HS-5 (cell line): ENCODE measurements around the gene SPTBN4.
"Not testable (repeated sequence)": the region's sequence is repeated elsewhere in the genome, so short reads cannot be mapped to it uniquely, and the experiment has no call there.

Experiments used
- DNase-seq: peaks from one replicate; pipeline ENCODE4 v3.0.0-alpha.2; 2012; ENCODE audit warnings: low read depth

SPTBN4 gene

GRCh38 chr19:40507892-40508291, 41.1 kb downstream of the SPTBN4 start:
- no peak for DNase-seq

DNA sequence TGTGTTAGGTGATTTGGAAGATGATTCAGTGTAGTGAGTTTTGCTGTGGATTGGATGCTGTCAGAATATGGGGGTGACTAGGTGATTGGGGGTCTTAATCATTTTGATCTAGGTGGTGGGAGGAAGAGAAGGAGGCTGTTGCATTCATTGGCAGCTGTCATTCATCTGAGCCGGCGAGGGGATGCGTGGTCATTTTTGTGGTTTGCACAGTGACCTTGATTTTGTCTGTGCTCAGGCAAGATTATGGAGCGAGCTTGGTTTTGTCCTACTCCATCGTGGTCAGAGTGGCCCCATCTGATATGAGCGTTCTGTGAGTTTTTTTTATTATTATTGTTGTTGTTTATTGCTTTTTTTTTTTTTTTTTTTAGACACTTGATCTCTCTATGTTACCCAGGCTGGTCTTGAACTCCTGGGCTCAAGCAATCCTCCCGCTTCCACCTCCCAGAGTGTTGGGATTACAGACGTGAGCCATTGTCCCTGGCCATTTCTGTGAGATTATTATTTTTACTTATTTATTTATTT, 42.0 kb downstream of the SPTBN4 start:
- no peak for DNase-seq

- DNase-seq = peak; percentile 53
Observed at GRCh38 chr19:40510526-40511115, 43.8 kb downstream of the SPTBN4 start.

DNA sequence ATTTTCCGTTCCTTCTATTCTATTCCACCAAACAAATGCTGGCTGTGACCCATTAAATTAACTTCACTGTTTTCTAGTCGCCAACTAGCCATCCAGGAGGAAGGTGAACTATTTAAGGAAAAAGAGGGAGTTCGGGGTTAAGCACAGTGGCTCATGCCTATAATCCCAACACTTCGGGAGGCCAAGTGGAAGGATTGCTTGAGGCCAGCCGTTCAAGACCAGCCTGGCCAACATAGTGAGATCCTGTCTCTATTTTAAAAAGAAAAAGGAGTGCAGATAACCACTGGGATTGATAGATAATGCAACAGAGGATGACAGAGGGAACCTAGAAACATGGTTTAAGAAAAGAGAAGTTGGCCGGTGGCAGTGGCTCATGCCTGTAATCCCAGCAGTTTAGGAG, 44.7 kb downstream of the SPTBN4 start:
- no peak for DNase-seq

DNA sequence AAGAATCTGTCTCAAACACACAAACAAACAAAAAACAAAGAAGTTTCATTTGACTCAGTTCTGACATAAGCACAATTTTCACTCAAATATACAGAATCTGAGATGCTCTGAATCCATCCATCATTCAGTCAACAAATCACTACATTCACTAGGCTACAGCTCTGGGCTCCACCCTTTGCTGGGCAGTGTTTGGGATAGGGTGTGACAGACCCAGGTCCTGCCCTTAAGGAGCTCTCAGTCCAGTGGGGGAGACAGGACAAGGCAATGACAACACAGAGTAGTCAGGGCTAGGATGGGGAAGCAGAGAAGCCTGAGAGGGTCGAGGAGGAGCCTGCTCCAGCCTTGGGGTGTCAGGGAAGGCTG, 45.3 kb downstream of the SPTBN4 start:
- DNase-seq = no peak

DNA sequence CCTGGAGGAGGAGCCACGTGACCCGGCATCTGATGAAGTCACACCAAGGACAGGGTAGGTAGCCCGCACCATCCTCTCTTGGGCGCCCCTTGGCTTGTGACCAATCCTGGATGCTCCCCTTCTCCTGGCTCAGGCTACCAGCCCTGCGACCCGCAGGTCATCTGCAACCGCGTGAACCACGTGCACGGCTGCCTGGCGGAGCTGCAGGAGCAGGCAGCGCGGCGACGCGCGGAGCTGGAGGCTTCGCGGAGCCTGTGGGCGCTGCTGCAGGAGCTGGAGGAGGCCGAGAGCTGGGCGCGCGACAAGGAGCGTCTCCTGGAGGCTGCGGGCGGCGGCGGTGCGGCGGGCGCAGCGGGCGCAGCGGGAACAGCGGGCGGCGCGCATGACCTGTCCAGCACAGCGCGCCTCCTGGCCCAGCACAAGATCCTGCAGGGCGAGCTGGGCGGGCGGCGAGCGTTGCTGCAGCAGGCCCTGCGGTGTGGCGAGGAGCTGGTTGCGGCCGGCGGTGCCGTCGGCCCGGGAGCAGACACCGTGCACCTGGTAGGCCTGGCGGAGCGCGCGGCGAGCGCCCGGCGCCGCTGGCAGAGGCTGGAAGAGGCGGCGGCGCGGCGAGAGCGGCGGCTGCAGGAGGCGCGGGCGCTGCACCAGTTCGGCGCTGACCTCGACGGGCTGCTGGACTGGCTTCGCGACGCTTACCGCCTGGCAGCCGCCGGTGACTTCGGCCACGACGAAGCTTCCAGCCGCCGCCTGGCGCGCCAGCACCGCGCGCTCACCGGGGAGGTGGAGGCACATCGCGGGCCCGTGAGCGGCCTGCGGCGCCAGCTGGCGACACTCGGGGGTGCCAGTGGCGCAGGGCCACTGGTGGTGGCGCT, 45.9 kb downstream of the SPTBN4 start:
- DNase-seq = no peak

DNA sequence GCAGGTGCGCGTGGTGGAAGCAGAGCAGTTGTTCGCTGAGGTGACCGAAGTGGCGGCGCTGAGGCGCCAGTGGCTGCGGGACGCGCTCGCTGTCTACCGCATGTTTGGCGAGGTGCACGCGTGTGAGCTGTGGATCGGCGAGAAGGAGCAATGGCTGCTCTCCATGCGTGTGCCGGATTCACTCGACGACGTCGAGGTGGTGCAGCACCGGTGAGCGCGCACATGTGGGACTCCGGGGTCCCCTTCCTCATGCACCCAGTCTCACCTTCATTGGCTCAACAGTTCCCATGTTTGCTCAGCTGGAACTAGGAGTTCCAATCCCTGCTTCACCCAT, 46.5 kb downstream of the SPTBN4 start:
- DNase-seq = no peak

DNA sequence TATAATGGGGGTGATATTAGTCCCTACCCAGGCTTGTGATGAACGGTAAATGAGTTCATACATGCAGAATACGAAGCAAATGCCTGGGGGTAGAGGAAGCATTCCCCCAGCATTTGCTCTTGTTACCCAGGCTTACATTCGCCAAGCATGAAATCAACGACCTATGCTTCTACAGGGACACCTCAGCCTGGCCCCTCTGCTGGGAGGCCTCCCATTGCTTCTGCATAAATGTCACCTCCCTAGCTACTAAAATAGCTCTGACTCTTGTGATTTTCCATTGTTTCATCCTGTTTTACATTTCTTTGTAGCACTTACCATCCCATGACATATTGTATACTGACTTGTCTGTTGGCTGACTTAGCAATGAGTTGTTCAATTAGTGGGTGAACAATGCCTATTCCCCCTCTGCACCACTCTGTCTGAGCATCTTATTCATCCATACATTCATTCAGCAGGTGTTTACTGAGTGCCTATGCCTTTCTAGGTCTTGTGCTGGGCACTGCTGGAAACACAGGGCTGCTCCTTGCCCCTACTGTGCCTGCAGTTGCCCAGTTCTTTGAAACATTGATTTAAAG, 47.0 kb downstream of the SPTBN4 start:
- DNase-seq = no peak

DNA sequence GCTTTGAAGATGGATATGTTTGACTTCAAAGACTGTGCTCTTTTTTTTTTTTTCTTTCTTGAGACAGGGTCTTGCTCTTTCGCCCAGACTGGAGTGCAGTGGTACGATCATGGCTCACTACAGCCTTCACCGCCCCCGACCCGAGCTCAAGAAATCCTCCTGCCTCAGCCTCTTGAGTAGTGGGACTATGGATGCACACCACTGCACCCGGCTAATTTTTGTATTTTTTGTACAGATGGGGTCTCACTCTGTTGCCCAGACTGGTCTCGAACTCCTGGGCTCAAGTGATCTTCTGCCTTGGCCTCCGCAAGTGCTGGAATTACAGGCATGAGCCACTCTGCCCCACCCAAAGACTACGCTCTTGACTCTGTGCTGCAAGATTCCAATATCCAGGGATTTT, 50.4 kb downstream of the SPTBN4 start:
- DNase-seq = no peak

DNA sequence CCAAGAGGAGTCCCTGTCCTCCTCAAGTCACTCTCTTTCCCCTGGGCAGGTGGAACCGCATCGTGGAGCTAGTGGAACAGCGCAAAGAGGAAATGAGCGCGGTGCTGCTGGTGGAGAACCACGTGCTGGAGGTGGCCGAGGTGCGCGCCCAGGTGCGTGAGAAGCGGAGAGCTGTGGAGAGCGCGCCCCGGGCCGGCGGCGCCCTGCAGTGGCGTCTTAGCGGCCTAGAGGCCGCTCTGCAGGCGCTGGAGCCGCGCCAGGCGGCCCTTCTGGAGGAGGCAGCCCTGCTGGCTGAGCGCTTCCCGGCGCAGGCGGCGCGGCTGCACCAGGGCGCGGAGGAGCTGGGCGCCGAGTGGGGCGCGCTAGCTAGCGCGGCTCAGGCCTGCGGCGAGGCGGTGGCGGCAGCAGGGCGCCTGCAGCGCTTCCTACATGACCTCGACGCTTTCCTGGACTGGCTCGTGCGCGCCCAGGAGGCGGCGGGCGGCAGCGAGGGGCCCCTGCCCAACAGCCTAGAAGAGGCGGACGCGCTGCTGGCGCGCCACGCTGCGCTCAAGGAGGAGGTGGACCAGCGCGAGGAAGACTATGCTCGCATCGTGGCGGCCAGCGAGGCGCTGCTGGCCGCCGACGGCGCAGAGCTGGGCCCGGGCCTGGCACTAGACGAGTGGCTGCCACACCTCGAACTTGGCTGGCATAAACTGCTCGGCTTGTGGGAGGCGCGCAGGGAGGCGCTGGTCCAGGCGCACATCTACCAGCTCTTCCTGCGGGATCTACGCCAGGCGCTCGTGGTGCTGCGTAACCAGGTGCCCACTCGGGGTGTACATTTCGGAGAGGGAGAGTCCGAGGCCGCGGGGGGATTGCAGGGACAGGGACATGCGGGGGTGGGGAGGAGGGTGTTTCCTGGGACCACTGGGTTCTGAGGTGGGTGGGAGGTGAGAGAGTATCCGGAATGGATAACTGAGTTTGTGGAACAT, 52.8 kb downstream of the SPTBN4 start:
- DNase-seq = no peak

- DNase-seq = no peak
Observed at GRCh38 chr19:40521276-40521675, 54.5 kb downstream of the SPTBN4 start.

GRCh38 chr19:40521900-40522299, 55.1 kb downstream of the SPTBN4 start:
- DNase-seq = not testable (repeated sequence)

DNA sequence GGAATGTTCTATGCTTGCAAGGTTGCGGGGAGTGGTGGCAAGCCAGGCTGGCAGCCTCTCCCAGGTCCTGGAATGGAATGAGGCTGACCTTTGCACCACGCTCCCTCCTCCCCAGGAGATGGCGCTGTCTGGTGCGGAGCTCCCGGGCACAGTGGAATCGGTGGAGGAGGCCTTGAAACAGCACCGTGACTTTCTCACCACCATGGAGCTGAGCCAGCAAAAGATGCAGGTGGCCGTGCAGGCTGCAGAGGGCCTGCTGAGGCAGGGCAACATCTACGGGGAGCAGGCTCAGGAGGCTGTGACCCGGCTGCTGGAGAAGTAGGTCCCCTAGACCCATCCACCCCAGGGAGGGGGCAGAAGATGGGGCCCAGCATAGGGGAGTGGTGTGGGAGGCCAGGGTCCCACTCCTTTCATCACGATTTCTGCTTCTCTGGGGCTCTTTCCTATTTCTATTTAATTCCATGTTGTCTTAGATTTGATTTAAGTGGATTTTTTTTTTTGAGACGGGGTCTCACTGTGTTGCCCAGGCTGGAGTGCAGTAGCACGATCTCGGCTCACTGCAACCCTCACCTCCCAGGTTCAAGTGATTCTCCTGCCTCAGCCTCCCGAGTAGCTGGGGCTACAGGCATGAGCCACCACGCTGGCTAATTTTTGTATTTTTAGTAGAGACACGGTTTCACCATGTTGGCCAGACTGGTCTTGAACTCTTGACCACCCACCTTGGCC, 56.7 kb downstream of the SPTBN4 start:
- DNase-seq = no peak

DNA sequence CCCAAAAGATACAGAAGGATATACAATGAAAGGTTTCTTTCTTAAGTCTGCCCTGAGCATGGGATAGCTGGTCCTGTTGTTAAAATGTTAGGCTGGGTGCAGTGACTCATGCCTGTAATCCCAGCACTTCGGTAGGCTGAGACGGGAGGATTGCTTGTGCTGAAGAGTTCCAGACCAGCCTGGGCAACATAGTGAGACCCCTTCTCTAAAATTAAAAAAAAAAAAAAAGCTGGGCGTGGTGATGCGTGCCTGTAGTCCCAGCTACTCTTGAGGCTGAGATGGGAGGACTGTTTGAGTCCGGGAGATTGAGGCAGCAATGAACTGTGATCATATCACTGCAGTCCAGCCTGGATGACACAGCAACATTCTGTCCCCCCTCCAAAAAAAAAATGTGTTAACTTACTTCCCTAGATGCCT, 57.3 kb downstream of the SPTBN4 start:
- no peak for DNase-seq

GRCh38 chr19:40524655-40525054, 57.9 kb downstream of the SPTBN4 start:
- DNase-seq = no peak

DNA sequence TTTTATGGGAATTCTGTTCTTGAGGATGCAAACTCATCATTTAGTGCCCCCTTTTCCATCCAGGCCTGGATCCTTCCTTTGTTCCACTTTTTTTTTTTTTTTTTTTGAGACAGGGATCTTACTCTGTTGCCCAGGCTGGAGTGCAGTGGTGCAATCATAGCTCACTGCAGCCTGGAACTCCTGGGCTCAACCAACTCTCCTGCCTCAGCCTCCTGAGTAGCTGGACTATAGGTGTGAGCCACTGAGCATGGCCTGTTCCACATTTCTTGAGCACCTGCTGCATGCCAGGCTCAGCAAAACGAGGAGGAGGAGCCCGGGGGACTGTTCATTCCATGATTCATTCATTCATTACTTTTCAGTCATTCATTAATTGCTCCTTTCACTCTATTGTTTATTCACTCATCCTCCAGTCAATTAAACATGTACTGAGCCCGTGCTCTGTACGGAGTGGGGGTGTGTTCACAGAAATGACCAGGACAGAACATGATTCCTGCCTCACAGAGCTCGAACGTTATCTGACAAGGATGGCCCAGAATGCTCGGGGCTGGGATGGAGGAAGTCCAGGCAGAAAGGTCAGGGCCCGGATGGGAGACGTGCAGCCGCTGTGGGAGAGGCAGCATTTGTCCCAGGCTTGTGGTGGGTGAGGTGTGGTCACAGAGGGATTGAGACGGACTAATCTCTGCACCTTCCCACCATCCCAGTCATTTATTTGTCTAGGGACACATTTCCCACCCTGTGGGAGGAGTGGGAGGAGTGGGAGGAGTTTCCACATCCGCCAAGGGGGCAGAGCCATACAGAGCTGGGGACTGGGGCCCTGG, 58.6 kb downstream of the SPTBN4 start:
- DNase-seq = no peak

- DNase-seq = no peak
Observed at GRCh38 chr19:40528078-40528477, 61.3 kb downstream of the SPTBN4 start.

DNA sequence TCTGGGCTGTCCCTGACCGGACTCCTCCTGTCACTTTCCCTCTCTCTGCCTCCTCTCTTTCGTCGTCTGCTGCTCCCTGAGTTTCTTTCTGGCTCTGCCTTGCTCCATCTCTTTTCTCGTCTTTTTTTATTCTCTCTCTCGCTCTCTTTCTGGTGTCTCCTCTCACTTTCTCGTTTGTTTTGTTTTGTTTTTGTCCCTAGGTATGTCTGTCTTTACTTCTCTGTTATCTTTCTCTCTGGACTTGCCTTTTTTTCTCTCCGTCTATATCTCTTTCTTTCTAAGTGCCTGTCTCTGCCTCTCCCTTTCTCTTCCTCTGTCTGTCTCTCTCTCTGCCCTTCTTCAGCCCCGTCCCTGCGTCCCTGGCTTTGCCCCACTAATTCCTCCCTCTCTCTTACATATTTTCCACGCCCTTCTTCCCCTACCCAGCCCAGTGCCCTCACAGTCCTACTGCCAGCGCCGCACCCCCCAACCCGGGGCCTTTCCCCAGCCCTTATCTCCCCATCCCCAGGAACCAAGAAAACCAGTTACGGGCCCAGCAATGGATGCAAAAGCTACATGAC, 61.8 kb downstream of the SPTBN4 start:
- no peak for DNase-seq

GRCh38 chr19:40529093-40529954, 62.5 kb downstream of the SPTBN4 start:
- peak; percentile 48 for DNase-seq
